Left forelimb (tissue), 1 donor: ENCODE data around the gene PSAP.

Source experiments
- DNase-seq: peaks from one replicate; pipeline ENCODE4 v3.0.0-alpha.2; 2018; ENCODE audit warnings: low spot score

Gene PSAP

DNA sequence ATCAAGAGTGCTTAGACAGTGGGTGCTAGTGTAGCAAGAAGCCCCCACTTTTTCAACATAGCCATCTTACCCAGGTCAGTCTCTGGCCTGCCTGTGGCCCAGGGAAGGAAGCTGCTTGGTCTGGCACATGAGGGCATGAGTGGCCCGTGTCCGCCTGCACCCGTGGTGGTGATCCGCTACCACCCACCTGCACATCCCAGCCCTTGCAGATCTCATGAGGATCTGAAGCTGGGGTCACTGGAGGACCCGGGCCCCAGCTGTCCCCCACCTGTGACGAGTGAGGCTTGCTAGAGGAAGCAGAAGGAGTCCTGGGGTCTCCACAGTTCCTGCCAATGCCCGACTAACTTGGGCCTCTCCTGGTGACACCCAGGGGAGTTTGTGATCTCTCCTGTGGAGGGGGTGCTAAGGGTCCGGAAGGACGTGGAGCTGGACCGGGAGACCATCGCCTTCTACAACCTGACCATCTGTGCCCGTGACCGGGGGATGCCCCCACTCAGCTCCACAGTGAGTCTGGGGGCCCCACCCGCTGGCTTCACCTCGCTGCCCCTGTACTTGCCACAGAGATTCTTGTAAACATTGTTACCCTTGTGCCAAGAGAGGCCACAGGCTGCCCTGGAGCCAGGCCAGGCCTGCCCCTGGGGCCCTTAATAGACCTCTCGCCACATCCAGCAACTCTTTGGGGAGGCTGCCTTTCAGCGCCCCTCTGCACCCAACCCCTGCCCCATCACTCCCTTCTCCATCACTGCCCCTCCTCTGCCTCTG, 67.0 kb downstream of the PSAP start:
- no peak for DNase-seq

DNA sequence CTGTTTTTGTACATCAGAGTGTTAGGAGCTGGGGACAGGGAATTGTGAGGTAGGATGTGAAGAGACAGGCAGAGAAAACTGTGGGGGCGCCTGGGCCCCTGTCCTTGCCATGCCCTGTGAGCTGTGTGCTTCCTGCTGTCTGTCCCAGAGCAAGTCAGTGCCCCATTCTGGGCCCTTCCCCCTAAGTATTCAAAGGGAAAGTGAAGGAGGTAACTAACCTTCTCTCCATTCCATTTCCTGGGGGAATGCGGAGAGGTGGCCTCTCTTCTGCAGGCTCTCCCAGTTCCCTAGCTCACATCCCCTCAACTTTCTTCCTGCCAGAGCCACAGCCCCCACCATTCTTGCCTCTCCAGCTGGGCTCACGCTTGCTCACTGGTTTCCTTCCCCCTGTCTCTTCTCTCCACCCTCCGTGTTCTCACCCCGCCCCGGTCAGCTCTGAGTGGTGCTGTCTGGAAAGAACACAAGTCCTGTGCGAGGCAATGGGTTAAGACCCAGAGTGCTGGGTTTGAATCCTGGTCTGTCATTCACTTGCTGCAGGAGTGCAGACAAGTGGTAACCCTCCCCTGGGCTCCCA, 68.0 kb downstream of the PSAP start:
- no peak for DNase-seq

DNA sequence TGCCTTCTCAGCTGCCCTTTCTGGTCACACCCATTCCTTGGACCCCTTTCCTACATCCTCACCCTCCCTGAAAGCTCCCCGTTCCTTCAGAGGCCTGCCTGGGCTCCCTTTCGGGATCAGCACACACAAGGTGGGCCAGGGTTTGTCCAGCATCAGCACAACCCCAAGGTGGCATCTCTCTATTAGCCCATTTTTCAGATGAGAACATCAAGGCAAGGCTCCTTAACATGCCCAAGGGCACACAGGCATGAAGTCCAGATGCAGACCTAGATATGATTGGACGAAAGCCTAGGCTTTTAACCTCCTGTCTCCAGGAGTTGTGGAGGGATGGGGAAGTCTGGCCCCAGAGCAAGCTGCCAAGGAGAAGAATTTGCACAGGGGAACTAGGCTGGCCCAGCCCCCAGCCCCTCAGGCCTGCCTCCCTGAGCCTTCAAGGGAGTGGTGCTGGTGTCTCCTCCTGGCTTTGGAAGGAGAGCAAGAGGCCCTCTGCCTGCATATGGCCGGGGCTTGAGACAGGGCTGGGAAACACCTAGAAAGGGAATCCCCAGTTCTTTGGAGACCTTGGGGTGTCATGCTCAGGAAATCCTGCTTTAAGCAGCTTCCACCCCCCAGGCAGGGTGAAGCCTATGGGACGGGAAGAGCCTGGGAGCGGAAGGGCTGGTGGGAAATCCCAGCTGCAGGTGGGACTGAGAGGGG, 68.7 kb downstream of the PSAP start:
- DNase-seq, result no peak

DNA sequence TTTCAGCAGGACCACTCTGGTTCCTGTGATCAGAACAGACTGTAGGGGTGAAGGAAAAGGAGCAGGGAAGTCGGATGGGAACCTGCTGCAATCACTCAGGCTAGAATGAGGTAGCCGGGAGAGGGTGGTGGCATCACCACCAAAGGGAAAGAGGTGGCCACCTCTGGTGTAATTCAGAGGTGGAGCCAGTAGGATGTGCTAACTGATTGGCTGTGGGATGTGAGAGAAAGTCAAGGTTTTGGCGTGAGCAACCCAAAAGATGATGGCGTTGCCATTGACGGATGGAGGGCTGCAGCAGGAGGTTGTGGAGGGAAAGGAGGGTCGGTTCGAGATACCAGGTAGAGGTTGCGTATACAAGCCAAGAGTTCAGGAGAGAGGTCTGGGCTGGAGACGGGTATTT, 70.3 kb downstream of the PSAP start:
- no peak for DNase-seq

DNA sequence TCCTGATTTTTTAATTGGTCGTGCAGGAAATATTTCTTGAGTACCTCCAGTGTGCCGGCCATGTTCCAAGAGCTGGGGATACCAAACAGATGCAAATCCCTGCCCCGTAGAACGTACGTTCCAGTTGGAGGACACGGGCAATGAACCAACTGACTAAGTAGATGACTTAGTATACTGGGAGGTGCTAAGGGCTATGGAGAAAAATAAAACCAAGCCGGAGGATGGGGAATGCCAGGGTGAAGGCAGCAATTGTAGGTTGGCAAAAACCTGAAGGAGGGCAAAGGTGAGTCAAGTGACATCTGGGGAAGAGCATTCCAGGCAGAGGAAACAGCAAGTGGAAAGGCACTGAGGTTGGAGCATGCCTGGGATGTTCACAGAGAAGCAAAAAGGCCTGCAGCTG, 70.9 kb downstream of the PSAP start:
- DNase-seq, result no peak

DNA sequence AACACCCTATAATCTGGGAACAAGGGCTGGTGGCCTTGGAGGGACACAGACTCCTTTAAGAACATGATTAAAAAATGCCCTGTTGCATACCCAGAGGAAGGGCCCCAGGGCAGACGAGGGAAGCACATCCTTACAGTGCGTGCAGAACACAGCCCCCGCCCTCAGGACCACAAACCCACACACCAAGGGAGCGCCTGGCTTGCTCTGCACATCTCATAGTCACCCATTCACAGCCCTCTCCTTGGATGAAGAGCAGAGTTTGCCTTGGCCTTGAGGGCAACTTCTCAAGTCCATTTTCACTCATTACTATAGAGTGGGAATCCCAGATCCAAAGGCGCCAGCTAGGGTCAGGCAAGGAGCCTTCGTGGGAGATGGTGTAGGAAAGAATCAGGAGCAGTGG, 71.4 kb downstream of the PSAP start:
- no peak for DNase-seq

DNA sequence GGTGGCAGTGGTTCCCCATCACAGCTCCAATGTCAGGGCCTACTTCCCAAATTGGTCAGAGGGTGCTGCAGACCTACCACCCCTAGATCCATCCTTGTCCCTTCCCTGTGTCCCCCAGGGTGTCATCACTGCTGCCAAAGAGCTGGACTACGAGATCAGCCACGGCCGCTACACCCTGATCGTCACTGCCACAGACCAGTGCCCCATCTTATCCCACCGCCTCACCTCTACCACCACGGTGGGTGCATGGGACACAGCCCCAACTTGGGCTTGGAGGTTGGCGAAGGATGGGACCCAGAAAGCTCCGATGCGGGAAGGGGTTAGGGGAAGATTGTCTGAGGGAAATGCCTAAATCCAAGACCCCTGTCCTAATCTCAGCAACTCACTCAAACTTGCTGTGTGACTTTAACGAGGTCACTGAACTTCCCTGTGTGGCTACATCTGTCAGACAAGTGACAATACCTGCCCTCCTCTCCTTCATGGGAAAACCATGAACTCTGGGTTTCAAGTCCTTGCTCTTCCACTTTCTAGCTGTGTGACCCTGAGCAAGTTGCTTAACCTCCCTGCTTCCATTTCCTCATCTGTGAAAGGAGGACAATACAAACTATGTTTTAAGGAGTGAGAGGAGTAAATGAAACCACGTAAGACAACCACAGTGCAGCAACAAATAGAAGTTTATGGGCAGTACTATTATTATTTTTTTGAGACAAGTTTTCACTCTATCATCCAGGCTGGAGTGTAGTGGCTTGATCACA, 72.8 kb downstream of the PSAP start:
- no peak for DNase-seq

DNA sequence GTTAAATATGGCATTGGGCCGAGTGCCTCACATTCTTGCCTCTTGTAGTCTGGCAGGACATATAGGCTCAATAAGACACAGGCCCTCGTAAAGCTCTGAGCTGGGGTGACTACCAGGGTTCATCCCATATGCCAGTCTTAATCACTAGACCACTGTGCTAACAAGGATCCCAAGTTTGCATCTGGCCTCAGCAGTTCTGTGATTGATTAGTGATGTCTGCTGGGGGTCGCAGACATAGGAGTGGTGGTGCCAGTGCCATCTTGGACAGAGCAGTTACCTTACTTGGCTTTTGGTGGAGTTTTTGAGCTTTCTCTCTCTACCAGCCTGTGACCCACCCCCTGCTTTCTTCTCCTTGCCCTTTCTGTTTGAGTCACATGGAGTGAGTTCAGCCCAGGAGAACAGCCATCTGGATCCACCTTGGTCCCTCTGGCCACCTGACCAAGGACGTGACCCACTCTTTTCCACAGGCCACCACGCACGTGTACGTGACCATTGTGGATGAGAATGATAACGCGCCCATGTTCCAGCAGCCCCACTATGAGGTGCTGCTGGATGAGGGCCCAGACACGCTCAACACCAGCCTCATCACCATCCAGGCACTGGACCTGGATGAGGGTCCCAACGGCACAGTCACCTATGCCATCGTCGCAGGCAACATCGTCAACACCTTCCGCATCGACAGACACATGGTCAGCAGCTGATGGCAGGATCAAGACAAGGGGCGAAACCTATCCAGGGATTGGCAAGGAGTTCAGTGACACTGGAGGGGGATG, 73.7 kb downstream of the PSAP start:
- DNase-seq, result no peak

DNA sequence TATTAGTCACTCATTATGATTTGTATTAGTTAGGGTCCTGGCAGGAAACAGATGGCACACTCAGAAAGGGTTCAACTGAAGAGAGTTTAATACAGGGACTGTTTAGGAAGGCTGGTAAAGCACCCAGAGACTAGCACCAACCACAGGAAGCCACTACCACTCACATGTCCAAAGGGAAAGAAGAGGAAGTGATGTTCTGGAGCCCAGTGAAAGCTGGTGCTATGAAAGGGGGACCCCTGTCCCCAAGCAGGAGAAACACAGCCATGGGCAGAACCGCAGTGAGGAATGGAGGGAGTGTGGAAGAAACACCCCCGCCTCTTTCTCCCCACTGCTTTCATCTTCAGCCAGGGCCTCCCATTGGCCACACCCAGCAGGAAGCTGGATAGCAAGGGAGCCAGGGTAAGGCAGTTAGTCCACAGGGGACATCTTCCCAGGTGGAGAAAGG, 74.5 kb downstream of the PSAP start:
- no peak for DNase-seq

DNA sequence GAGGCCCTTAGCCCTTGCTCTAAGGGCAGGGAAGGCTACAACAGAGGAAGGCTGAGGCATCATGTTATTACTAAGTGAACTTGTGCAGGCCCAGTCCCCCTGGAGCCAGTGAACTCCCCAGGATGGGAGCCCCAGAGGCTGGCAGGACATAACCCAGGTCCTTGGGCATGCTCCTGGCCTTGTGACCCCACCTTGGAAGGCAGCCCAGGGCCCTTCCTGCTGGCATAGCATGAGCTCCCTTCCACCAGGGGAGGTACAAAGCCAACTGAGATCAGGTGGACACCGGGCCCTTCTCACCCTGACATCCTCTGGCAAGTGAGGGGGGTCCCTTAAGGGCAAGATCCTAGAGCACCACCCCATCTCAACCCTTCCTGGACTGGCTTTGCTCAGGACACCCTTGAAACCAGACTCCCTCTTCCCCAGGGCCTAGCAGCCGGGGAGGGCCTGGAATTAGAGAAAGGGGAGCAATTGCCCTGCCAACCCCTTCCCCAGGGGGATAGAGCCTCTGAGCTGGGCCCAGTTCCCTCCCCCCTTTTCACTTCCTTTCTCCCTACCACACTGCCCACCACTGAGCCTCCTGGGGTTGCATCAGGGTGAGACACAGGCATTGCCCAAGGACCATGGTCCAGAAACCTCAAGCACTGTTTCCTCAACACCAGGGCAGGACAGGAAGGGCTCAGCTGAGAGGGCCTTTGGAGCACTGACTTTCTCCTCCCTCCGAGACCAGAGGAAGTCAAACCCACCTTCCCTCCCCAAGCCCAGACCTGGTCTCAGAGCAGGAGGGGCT, 75.9 kb downstream of the PSAP start:
- no peak for DNase-seq

DNA sequence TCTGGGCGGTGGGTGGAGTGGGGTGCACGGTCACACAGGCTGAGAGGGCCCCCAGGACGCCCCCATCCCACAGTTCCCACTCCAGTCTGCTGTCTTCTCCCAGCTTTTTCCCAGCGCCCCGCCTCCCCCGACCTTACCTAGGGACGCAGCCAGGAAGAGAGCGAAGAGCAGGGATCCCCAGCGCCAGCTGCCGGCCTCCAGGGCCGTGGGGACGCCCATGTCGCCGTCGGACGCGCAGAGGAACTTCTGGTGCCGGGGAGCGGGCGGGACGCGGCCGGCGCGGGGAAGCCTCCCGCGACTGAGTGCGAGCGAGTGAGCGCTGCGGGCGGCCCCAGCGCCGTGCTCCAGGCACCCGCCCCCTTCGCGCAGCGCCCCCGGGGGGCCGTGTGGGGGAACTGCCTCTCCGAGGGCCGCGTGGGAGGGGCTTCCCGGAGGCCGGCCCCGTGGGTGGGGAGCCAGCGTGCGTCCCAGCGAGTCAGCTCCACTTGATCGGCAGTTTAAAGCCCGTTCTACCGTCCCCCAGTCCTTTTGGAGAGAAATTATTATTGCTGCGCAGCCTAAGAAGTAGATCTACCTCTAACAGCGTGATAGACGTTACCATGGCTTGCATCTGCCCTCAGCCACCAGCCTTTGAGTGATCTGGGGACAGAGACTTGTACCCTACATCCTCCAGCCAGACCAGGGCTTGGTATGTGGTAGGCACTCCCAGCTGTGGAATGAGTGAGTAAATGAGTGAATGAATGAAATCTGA, 77.7 kb downstream of the PSAP start, which contains the start of gene VSIR:
TSS of gene VSIR (minus strand) at position 300 of the 751 bp plus-strand sequence. CDS start at position 219, 81 bp downstream.
- DNase-seq, result peak; percentile 89

DNA sequence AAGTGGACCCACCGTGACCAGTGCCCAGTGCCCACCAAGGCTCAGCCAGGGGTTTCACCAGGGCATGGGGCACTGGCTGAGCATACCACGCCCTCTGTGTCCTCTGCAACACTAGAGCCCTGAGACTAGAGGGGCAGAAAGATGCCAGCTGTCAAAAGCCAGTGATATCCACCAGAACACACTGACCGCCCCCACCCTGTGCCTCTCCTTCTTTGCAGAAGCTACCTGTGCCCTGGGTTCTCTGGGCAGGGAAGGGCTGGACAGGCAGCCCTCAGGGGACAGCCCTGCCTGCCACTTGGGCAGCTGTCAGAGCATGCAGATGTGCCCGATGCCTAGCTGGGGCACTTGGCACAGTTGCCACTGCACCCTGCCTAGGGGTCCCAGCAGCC, 78.2 kb downstream of the PSAP start:
- DNase-seq, result no peak

DNA sequence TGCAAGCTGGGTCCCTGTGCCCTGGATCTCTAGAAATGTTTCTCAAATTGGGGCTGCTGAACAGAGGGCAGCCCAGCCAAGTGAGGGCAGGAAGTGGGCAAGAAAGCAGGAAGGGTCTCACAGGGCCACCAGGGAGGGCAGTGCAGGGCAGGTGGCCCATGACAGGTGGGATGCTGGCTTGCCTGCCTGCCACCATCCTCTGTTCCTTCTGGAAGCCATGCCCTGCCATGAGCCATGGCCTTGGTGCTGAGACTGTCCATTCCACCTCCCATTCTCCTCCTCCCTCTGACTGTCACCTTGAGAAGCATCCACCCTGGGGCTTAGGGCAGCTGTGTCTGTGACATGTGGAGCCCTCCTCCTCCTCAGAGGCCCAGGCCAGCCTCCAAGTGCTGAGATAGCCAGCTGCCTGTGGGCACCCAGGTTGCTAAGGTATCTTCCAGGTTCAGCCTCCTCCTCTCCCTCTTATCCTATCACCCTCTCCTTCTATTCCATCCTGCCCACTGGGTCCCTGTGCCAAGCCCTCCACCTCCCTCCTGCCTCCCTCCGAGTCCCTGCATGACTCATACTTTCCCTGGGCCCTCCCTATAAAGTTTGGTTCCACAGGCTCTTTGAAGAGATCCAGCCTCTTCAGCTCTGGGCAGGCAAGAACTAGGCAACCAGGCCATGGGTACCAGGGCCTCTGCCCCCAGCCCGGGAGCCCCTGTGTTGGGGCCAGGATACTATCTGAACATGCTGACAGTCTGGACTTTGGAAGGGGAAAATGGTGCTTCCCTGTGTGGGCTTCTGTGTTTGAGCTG, 79.0 kb downstream of the PSAP start:
- DNase-seq, result no peak

DNA sequence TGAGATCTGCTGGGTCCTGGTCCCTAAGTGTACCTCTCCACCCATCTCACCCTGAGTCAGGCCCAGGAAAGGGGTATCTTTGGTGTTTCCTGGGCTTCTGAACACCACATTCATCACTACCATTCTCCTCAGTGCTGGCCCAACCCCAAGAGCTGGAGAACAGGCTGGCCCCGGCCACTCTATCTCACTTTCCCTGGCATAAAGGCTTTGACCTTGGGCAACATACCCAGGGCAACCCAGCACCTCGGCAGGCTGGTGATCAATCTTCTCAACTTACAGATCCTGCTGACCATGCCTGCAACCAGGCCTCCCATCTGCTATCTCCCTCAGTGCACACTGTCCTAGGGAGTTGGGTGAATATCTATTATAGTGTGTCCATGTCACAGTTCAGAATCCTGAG, 79.8 kb downstream of the PSAP start:
- DNase-seq, result no peak

DNA sequence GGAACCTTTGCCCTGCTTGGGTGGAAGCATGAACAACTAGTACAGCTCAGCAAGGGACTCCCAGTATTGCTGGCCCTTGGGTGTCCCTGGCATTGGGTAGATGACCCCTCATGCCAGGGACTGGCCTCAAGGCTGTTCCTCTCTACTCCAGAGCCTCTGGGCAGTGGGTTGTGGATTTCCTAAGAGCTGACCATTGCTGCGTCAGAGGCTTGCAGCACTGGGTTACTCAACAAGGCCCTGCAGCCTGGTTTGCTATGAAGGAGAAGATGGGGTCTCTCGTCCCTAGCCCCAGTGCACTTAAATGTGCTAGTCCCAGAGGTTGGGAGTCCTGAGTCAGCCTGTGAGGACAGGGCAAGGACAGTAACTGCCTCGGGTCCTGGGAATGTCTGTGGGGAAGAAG, 80.3 kb downstream of the PSAP start:
- no peak for DNase-seq

DNA sequence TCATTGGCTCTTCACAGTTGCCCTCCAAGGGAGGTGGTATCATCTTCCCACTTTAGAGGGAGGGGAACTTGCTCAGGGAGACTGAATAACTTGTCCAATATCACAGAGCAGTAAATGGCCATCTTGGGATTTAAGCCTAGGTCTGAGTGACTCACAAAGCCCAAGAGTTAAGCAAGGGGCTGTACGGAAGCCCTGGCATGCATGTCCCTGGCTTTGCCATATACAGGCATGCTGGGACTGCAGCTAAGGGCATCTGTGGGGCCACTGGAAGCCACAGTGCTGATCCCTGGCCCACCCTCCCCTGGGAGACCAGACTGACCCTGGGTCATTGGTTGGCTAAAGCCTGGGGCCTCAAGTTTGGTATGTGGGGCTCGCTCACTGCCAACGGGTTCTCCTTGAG, 80.8 kb downstream of the PSAP start:
- DNase-seq, result no peak

DNA sequence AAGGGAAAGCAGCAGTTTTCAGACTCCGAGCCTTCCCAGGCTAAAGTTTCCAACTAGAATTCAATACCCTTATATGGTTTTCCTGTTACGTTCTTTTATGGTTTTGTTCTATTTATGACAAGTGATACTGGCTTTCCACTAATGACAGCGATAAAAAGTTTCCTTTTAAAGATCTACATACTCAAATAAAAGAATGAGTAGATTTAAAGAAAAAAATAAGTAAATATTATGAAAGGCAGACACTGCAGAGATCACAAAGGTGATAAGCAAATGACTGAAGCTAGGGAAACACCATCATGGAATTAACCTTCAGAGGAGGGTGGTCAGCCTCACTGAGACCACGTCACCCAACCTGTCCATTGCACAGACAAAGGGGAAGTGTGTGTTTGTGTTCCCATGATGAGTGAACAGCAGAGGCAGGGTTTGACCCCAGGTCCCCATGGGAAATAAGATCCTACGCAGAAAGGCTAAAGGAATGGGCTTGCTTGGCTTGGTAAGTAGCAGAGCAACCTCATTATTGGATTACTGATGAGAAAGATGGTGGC, 81.7 kb downstream of the PSAP start:
- no peak for DNase-seq

DNA sequence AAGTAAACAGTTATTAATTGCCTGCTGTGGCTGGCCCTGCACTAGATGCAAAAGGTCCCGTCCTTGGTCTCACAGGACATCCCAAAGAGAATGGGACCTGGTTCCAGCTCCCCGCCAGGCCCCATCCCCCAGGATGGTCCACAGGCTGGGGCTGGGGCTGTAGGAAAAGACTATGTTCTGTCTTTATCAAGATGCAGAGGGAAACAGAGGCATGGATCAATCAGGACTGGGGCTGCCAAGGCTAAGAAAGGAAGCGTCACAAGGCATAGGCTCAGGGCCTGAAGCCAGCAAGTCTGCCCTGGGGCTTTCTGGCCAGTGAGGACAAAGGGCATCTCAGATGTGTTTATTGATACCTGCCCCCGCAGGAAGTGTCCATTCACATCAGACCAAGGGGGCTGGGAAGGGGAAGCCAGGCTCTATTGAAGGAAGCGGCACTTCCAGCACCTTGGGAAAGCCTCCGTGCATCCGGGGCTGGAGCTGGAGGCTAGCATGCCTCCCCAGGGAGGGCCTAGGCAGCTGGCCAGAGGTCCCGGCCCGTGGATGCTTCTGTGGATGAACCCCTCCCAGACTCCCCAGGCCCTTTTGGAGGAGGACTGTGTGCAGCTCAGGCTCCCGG, 83.5 kb downstream of the PSAP start:
- DNase-seq, result no peak
